Glutamatergic neuron (in vitro differentiated cells): ENCODE results near the gene GART. TPM values are rescaled to one million over a fixed set of nuclear protein-coding genes. Genes with fewer than 3 reads are reported as not detected.

Source experiments
- DNase-seq: peaks from one replicate; pipeline ENCODE4 v3.0.0; 2022
- H3K27ac Mint-ChIP-seq: one replicate; pipeline ENCODE4 v1.8.0; 2020; ENCODE audit warnings: mild to moderate bottlenecking, mixed read lengths, inconsistent platforms; ENCODE audit not compliant: unreplicated experiment
- H3K27me3 Mint-ChIP-seq: one replicate; pipeline ENCODE4 v1.8.0; 2020; ENCODE audit warnings: mild to moderate bottlenecking, moderate library complexity, mixed read lengths, inconsistent platforms; ENCODE audit not compliant: unreplicated experiment
- H3K36me3 Mint-ChIP-seq: one replicate; pipeline ENCODE4 v1.8.0; 2020; ENCODE audit warnings: mild to moderate bottlenecking, mixed read lengths, inconsistent platforms; ENCODE audit not compliant: unreplicated experiment
- H3K4me1 Mint-ChIP-seq: one replicate; pipeline ENCODE4 v1.8.0; 2020; ENCODE audit warnings: mild to moderate bottlenecking, low read depth, mixed read lengths, inconsistent platforms; ENCODE audit not compliant: unreplicated experiment
- H3K4me3 Mint-ChIP-seq: one replicate; pipeline ENCODE4 v1.8.0; 2020; ENCODE audit warnings: mild to moderate bottlenecking, mixed read lengths, inconsistent platforms; ENCODE audit not compliant: unreplicated experiment
- H3K9me3 Mint-ChIP-seq: one replicate; pipeline ENCODE4 v1.8.0; 2020; ENCODE audit warnings: mild to moderate bottlenecking, moderate library complexity, mixed read lengths, inconsistent platforms; ENCODE audit not compliant: unreplicated experiment
- CTCF ChIP-seq: fragments of 200-600 bp; sonication (generic); IDR thresholded peaks from one replicate; pipeline ENCODE4 v1.5.0; 2021; ENCODE audit not compliant: partially characterized antibody, unreplicated experiment
- long read RNA-seq: library from polyadenylated mRNA; unstranded; transcript quantifications from one replicate; pipeline ENCODE4 v2.0.0, GENCODE V29; 2020; ENCODE audit not compliant: unreplicated experiment
- total RNA-seq: library from RNA; stranded (reverse); fragmentation: NEBNext Ultra II Directional; extraction: Animal tissue kit (Norgen Biotek cat#: 25700); gene quantifications from one replicate; pipeline ENCODE4 v1.2.1, GENCODE V29; 2021; ENCODE audit not compliant: unreplicated experiment

Gene GART
- total RNA-seq, result 70.3 TPM
- long read RNA-seq, transcript GART-203 (22 exons, 3,341 nt), result minor isoform, 5 of 35 reads
- long read RNA-seq, transcript GART-201 (11 exons, 2,149 nt), result major isoform, 18 of 35 reads
- long read RNA-seq, partial matches to known transcripts, result 5 of 35 reads
- long read RNA-seq, other reads (novel, unspliced or antisense), result 6 of 35 reads

- Mint-ChIP-seq H3K27me3 (peaks cover 13% of the 10 kb centered on the region), H3K9me3 (peaks cover 15% of the 10 kb centered on the region), H3K27ac (peak within 1 kb of the TSS; percentile 100), H3K4me3 (peak within 1 kb of the TSS; percentile 100), H3K4me1 (peaks cover 11% of the 10 kb centered on the region), H3K36me3 (peaks cover 6% of the 10 kb centered on the region)
- peak; percentile 90 for DNase-seq
- no peak for TF ChIP-seq CTCF
Measured at GRCh38 chr21:33541756-33542639, at the start of gene GART. Gene GART (minus strand): TSS chr21:33542117. CDS start chr21:33539315, 2,802 bp downstream.

GRCh38 chr21:33588485-33589335 is 46.8 kb upstream of the GART start, which contains the start of gene DONSON:
Gene DONSON (minus strand): TSS chr21:33588684. CDS start chr21:33588641, 43 bp downstream.
- Mint-ChIP-seq H3K9me3 (no peaks in the 10 kb centered on the region), H3K27ac (peak within 1 kb of the TSS; percentile 43), H3K27me3 (no peaks in the 10 kb centered on the region), H3K4me3 (peak within 1 kb of the TSS; percentile 94), H3K4me1 (peaks cover 2% of the 10 kb centered on the region), H3K36me3 (no peaks in the 10 kb centered on the region)
- peak; percentile 94 for DNase-seq
- no peak for TF ChIP-seq CTCF

- no peak overlapping the region for H3K27ac Mint-ChIP-seq
- TF ChIP-seq CTCF, result no peak
- H3K27me3 Mint-ChIP-seq, result no peaks in the 10 kb centered on the region
- peaks cover 2% of the 10 kb centered on the region for H3K4me1 Mint-ChIP-seq
- peak overlapping the region; percentile 85 for H3K4me3 Mint-ChIP-seq
- no peaks in the 10 kb centered on the region for H3K9me3 Mint-ChIP-seq
- no peaks in the 10 kb centered on the region for H3K36me3 Mint-ChIP-seq
- no peak for DNase-seq
Measured at GRCh38 chr21:33587792-33588484, 46.0 kb upstream of the GART start.

- no peaks in the 10 kb centered on the region for H3K27me3 Mint-ChIP-seq
- peaks cover 2% of the 10 kb centered on the region for H3K4me1 Mint-ChIP-seq
- TF ChIP-seq CTCF, result no peak
- H3K36me3 Mint-ChIP-seq, result no peaks in the 10 kb centered on the region
- no peak overlapping the region for H3K27ac Mint-ChIP-seq
- H3K4me3 Mint-ChIP-seq, result no peak overlapping the region
- H3K9me3 Mint-ChIP-seq, result no peaks in the 10 kb centered on the region
- DNase-seq, result no peak
Measured at GRCh38 chr21:33586927-33587326, 45.0 kb upstream of the GART start.
